OCI-LY1 (cell line): Measurements from ENCODE around the gene BCKDK.

ENCODE experiments used
- EZH2 ChIP-seq: fragments of 200-600 bp; sonication (generic), shearing (Covaris generic); IDR thresholded peaks from 2 replicates; pipeline ENCODE4 v1.8.0; 2017; ENCODE audit warnings: borderline replicate concordance, mixed run types, mild to moderate bottlenecking, antibody characterized with exemption, low read length, moderate library complexity, mixed read lengths
- TF ChIP-seq, protein P1 (sequence below): fragments of 200-600 bp; sonication (generic), shearing (Covaris generic); IDR thresholded peaks from 2 replicates; pipeline ENCODE4 v1.5.1; 2017; ENCODE audit warnings: mild to moderate bottlenecking, antibody characterized with exemption, low read length, moderate library complexity, mixed read lengths

DNA sequence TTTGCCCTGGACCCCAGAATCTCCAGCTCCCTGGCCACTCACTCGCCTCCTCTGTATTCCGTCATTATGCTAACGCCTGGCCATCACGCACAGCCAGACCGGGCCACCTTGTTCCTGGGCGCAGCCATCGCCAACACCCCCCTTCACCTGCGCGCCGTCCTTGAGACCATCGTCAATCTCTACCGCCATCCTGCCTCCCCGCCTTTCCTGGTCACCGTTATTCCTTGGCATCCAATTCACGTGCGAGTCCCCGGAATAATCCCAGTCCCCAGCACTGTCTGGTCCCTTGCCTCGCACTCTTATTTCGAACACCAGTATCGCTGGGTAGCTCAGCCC is 14.1 kb upstream of the BCKDK start:
- TF ChIP-seq, protein P1, sequence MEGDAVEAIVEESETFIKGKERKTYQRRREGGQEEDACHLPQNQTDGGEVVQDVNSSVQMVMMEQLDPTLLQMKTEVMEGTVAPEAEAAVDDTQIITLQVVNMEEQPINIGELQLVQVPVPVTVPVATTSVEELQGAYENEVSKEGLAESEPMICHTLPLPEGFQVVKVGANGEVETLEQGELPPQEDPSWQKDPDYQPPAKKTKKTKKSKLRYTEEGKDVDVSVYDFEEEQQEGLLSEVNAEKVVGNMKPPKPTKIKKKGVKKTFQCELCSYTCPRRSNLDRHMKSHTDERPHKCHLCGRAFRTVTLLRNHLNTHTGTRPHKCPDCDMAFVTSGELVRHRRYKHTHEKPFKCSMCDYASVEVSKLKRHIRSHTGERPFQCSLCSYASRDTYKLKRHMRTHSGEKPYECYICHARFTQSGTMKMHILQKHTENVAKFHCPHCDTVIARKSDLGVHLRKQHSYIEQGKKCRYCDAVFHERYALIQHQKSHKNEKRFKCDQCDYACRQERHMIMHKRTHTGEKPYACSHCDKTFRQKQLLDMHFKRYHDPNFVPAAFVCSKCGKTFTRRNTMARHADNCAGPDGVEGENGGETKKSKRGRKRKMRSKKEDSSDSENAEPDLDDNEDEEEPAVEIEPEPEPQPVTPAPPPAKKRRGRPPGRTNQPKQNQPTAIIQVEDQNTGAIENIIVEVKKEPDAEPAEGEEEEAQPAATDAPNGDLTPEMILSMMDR: no peak
- no peak for TF ChIP-seq EZH2
